ENCODE measurements around the gene DPPA2.
A peak's percentile ranks its signal among the peaks of the same experiment; 100 is the strongest.

DPPA2 gene

GRCh38 chr3:109325109-109325508 lies 8.8 kb upstream of the DPPA2 start:
- ATAC-seq: no peak
- no peak for DNase-seq

GRCh38 chr3:109313061-109313460 lies 3.3 kb downstream of the DPPA2 start:
- ATAC-seq: no peak
- no peak for DNase-seq

- no peak for ATAC-seq
- DNase-seq: no peak
Measured at GRCh38 chr3:109297496-109297895, 18.8 kb downstream of the DPPA2 start.

- DNase-seq (no peak), ATAC-seq (no peak)
Measured at GRCh38 chr3:109284071-109284470, 32.2 kb downstream of the DPPA2 start.

GRCh38 chr3:109278546-109278945 lies 37.8 kb downstream of the DPPA2 start:
- DNase-seq: no peak
- no peak for ATAC-seq

GRCh38 chr3:109278141-109278540 lies 38.2 kb downstream of the DPPA2 start:
- DNase-seq (no peak), ATAC-seq (no peak)

GRCh38 chr3:109275702-109276293 lies 40.5 kb downstream of the DPPA2 start:
- DNase-seq (peak; percentile 21), ATAC-seq (no peak)

GRCh38 chr3:109270779-109271178 lies 45.5 kb downstream of the DPPA2 start:
- DNase-seq (no peak), ATAC-seq (no peak)

GRCh38 chr3:109269577-109270275 lies 46.6 kb downstream of the DPPA2 start:
- ATAC-seq (no peak), DNase-seq (no peak)

- DNase-seq: no peak
- no peak for ATAC-seq
Measured at GRCh38 chr3:109268181-109268580, 48.1 kb downstream of the DPPA2 start.

GRCh38 chr3:109265295-109265694 lies 51.0 kb downstream of the DPPA2 start:
- DNase-seq (no peak), ATAC-seq (no peak)

GRCh38 chr3:109257269-109257668 lies 59.0 kb downstream of the DPPA2 start:
- DNase-seq: no peak
- ATAC-seq: no peak

GRCh38 chr3:109254770-109255169 lies 61.5 kb downstream of the DPPA2 start:
- ATAC-seq (no peak), DNase-seq (no peak)

GRCh38 chr3:109252641-109253040 lies 63.7 kb downstream of the DPPA2 start:
- DNase-seq: no peak
- no peak for ATAC-seq

All from stimulated activated naive CD8-positive, alpha-beta T cell treated with anti-CD3 and anti-CD28 coated beads, Interleukin-15, Interleukin-2, amounts not matched to agents 100 U/mL and 50 U/mL, for 24 hours (primary cell).